HG03439 (cell line): ENCODE data around the gene VAMP4.
"Not testable (repeated sequence)": the region's sequence is repeated elsewhere in the genome, so short reads cannot be mapped to it uniquely, and the experiment has no call there.

Experiments
- ATAC-seq: cut with Tn5 transposase; IDR thresholded peaks from one replicate; pipeline ENCODE4 v1.9.1; 2021; ENCODE audit warnings: mild to moderate bottlenecking, moderate library complexity; ENCODE audit not compliant: unreplicated experiment

VAMP4 gene

DNA sequence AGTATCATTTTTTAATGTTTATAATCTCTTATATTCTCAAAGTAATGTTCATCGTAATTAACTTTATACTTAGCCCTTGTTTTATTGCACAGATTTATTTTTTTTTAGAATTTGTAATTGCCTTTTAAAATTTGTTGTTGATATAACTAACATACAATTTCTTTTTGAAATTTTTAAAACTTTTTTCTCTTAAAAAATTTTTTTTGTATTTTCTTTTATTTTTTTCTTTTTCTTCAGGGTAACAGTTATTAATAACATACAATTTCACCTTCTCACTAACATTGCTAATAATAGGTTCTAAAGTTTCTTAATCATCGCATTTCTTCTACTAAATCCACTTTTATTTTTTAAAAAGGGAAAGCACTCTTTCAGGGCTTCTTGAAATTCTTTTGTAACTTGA is 11.3 kb upstream of the VAMP4 start:
- ATAC-seq: no peak

DNA sequence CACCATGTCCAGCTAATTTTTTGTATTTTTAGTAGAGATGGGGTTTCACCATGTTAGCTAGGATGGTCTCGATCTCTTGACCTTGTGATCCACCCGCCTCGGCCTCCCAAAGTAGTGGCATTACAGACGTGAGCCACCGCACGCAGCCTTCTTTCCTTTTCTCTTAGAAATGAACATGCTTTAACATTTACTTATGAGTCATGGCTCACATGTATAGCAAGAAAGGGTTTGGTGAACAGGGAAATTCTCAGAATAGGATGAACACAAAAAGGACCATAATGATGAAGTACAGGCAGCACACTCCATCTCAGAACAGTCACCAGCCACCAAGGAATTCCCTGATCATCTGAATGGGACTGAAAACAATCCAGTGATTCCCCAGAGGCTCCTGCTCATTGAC is 9.4 kb upstream of the VAMP4 start:
- ATAC-seq: no peak

DNA sequence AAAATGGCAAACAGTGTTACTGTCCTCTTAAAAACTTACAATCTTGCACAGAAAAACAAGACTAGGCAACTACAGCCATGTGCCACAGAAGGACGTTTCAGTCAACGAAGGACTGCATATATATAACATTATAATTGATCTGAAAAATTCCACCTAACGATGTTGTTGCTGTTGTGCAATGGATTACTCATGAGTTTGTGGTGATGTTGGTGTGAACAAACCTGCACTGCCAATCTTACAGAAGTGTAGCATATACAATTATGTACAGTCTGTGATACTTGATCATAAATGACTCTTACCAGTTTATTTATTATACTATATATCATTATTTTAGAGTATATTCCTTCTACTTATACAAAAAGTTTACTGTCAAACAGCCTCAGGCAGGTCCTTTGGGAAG is 6.8 kb upstream of the VAMP4 start:
- no peak for ATAC-seq

DNA sequence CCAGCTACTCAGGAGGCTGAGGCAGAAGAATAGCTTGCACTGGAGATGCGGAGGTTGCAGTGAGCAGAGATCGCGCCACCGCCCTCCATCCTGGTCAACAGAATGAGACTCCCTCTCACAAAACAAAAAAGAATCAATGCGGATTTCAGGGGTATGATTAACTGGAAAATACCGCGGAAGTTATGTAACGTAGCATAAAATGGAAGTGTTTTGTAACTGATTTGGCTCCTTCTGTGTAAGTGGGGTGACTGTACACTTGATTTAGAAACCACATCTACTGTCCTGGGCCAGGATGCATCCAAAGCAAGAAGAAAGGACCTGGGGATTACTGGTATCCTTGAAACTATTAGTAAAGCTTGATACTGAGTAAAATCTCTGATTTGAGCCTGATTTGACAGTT is 3.1 kb upstream of the VAMP4 start:
- ATAC-seq: no peak

DNA sequence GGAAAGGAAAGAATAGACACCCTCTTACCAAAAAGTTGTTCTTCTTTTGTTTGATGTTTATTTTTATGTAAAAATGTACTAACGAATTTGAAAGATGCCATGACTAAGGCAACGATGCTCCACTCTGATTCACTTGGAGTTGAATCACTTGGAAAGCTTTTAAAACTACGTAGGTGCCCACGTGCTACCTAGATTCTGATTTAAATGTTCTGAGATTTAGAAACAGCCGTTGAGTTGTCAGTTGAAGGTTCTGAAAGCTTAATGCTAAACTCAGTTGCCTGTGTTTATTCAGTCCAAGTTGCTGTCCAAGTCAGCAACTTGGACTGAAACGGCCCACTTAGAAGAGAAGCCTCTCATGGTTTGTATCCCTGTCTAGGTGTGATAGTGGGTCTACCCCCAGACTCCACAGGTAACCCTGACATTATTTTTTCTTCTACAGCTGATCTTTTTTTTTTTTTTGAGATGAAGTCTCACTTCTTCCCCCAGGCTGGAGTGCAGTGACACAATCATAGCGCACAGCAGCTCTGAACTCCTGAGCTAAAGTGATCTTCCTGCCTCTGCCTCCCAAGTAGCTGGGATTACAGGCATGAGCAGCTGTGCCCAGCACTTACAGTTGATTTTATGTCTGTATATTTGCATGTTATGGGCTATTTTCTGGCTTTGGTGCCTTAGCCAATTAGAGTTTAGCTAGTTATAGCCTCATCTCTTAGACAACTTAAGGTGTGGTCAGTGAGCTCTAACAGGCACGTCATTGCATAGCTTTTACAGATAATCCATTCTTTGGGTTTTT is 1.4 kb upstream of the VAMP4 start:
- no peak for ATAC-seq

DNA sequence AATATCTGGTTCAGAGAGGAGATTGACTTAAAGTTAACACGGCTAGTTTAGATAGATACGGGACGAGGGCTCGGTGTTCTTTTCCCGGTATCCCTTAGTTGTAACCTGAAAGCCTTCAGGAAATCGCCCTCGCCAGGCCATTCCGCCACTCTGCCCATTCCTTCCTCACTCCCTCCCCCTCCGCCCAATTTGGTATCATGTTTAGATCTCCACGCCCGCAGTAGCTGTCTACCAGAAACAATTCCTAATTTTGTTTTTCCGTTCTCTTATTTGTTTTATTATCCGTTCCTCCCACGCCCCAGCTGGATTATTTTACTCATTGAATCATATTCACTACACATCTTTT is 685 bp upstream of the VAMP4 start:
- ATAC-seq: peak; percentile 3

DNA sequence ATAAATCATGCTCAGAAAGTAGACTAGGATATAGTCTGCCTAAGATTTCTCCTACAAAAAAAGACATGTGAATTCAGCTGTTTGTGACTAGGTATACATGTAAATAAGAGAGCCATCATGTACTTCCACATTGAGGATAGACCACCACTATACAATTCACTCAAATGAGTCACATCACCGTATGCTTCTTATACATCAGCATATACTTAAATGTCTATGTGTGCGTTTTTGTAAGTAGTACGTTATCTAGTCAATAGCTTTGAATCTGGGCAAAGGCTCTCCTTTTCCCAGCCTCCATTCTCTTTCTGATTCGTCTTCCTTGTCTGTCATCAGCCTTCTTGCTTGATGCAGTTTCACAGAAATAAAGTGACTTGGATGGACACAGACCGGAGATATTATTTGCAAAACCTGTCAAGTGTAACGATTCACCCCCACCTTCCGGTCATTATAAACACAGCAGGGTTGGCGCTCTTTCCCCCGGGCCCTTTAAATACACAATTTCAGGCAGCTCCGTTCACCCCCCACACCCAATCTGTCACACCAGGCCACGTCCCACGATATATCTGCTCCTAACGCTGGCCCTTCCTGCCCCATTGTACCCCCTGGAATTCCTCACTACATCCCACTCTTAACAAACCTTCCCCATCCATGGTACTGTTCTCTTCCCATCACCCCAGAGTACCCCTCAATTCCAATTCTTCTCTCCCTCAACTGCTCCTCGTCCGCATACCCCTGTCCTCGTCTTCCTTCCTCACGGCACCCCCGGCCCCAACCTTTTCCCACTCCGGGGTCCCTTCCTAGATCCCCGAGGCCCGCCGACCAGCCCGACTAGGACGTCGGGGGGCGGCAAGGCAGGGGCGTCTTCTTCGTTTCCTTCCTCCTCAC is 636 bp downstream of the VAMP4 start:
- no peak for ATAC-seq

DNA sequence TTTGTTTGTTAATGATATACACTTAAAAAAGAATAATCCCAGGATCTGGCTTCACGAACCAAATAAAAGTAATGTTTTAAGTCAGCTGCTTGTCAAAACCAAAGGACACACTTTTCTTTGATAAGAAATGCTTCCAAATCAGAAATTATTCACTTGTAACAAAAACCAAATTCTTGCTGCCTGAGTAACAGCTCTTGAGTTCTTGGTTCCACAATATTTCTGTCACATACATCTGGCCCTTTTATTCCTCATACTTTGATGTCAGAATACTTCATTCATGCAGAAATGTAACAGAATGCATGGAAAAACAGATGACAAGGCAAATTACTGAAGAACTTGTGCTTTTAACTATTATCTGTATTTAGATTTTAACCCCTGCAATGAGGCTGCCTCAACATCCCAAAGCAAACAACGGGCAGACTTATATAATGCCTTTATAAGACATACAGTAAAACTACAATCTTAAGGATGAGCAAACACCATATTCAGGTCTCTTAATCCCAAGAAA is 1.5 kb downstream of the VAMP4 start:
- no peak for ATAC-seq

DNA sequence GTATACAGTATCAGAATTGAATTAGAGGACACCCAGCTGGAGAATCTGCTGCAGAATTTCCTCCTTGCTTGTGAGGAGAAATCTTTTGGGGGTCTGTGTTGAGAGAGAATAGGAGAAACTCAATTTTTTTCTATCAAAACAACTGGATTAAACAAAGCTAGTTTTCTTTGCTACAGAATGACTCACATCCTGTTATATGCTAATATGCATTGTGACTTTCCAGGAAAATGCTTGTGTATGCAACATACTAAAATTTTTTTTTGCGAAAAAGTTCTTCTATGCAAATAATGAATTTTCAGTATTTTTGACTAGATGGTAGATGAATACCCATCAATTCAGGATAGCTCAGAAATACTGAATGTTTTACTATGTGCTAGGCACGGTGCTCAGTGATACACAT is 2.2 kb downstream of the VAMP4 start:
- ATAC-seq: no peak

DNA sequence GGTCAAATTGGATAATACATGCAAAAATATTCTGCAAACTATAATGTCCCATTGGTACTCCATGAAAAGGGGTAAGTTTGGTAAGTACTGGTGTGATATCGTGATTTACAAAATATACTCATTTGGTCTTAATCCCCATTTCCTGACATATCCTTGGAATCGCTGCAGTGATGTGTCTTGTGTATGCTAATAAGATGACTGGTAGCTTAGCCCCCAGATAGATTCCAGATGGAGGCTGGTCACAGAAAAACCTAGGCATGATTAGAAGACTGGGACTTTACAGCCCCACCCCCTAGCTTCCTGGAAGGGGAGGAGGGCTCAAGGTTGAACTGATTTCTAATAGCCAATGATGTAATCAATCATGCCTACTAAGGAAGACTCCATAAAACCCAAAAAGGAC is 3.0 kb downstream of the VAMP4 start:
- no peak for ATAC-seq

DNA sequence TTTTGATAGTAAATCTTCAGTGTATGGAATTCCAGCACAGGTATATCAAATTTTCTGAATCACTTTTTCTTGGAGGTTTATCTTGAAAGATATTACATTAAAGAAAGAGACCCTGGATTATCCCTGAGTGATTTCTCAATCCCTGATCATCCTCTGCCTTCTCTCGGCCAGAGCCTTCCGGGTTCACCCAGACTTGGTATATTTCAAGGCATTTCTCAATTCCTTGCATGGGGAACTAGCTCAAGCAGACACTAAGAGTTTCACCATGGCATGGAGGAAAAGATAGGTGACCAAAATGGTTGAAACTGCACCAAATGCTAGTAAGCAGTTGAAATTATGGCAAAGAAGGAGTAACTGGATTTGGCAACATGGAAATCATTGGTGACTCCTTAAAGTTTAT is 5.7 kb downstream of the VAMP4 start:
- ATAC-seq: no peak

DNA sequence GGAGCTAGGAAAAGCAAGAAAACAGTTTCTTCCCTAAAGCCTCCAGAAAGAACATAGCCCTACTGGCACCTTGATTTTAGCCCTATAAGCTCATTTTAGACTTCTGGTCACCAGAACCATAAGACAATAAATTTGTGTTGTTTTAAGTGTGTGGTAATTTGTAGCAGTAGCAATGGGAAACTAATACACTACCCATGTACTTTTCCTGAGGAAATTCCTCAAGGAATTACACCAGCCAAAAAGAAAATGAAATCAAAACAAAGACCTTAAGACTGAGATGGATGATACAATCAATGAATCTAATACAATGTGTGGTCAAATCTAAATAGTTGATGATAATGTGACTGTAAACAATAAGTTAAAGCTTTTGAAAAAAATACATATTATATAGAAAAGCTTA is 11.8 kb downstream of the VAMP4 start:
- ATAC-seq: no peak

DNA sequence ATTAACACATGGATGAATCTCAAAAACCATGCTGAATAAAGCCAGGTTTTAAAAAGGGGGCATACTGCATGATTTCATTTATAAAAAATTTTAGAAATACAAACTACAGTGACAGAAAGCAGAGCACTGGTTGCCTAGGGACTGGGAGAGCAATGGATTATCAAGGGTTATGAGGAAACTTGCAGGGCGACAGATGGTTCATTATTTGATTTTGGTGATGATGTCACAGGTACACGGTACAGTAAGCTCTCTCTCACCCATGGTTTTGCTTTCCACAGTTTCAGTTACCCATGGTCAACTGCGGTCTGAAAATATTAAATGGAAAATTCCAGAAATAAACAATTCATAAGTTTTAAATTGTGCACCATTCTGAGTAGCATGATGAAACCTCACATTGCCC is 14.1 kb downstream of the VAMP4 start:
- ATAC-seq: no peak

DNA sequence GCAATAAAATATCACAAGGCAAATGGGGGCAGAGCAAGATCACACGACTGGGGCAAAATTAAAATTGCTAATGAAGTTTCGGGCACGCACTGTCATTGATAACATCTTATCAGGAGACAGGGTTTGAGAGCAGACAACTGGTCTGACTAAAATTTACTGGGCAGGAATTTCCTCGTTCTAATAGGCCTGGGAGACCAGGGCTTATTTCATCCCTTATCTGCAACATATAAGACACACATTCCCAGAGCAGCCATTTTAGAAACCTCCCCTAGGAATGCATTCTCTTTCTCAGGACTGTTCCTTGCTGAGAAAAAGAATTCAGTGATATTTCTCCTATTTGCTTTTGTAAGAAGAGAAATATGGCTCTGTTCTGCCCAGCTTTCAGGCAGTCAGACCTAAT is 18.7 kb downstream of the VAMP4 start:
- ATAC-seq: not testable (repeated sequence)

DNA sequence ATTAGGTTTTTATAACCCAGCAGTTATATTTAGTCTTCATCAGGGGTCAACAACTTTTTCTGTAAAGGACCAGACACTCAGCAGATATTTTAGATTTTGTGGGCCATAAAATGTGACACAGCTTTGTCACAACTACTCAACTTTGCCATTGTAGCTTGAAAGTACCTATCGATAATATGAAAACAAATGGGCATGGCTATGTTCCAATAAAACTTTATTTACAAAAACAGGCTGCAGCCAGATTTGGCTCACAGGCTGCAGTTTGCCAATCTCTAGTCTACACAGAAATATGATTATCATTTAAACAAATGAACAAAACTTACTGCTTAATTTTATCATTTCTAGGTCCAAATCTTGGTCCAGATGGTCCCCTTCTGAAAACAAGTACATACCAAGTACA is 23.0 kb downstream of the VAMP4 start:
- ATAC-seq: no peak

DNA sequence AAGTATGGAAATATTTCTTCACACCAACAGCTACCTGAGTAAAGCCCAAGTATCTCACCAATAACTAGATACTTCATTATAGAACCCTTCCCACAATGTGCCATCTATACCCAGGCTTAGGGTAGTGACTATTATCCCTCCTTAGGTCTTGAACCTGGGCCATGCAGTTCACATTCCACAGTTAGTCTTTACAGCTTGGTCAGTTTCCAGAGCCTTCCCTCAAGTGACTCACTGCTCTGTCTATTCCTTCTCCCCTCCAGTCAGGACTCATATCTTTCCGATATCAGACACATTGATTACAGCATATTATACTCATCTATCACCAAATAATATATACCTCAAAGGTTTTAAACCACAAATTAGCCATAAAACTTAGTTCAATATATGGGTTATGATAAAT is 23.6 kb downstream of the VAMP4 start:
- no peak for ATAC-seq

DNA sequence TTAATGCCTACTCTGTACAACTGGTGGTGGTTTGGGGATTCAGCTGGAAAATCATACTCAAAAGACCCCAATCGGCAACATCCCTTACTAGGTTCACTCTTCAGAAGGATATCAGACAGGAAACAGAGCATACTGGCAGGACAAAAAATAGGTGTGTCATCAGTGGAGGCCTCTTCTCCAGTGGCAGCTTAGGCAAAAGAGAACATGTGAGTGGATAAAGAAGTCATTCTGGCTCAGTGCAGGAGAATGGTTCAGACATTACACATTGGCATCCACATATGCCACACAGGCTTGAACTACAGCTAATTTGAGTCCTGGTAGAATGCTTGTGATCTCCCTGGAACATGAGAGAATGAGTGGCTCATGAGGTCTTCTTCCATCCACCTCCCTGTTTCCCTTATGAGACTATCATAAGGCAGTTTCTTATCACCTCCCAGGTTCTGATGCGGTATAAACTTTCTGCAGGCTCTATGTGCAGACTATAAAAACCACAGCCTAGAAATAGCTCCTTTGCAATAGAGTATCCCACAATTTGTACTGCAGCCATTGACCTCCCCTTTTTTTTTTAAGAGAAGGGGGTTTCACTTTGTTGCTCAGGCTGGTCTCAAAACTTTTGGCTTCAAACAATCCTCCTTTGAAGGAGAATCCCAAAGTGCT is 24.7 kb downstream of the VAMP4 start:
- ATAC-seq: no peak

DNA sequence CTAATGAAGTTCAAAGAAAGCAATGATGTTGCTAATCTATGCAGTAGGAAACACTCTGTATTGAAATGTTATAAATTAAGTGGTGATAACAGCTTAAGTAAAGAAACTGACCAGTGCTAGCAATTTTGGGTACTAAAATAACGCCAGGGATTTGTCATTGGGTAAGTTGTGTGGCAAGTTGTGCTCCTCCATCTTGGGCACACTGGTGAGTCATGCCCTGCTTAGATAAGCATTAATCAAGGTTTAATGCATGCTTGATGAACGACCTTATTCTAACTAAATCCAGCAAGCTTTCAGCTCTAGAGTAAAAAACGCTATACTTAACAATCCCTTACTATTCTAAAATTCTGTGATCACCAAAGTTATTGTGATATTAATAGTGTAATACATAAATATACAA is 25.2 kb downstream of the VAMP4 start:
- ATAC-seq: no peak

DNA sequence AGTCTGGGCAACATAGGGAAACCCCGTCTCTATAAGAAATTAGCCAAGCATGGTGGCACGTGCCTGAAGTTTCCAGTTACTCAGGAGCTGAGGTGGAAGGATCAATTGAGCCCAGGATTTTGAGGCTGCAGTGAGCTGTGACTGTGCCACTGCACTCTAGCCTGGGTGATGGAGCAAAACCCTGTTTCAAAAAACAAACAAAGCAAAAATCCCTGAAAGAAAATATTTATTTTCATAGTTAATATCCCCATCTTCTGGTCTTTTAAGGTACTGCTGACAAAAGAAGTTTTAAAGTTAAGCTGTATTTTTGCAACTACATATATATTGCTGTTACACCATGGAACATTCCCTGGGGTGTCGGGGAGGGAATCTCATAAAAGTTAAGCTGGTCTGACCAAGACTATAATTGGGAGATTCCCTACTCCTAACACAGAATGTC is 26.0 kb downstream of the VAMP4 start:
- ATAC-seq: no peak

DNA sequence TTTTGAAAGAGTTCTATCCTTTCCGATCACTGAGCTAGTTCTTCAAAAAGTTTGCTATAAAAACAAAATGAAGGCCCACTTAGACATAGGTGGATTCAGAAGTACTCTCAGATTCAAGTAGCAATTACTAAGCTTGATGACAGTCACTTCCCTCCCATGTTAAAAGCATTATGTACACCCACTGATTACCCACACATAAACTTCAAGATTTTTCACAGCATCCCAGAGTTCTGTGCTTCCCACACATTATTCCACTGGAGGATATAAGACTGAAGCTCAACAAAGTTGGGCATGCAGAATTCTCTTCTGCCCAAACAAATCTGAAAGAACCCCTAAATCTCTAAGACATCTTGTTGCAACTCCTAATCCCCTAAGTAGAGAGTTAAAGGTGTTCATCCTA is 29.5 kb downstream of the VAMP4 start:
- no peak for ATAC-seq

DNA sequence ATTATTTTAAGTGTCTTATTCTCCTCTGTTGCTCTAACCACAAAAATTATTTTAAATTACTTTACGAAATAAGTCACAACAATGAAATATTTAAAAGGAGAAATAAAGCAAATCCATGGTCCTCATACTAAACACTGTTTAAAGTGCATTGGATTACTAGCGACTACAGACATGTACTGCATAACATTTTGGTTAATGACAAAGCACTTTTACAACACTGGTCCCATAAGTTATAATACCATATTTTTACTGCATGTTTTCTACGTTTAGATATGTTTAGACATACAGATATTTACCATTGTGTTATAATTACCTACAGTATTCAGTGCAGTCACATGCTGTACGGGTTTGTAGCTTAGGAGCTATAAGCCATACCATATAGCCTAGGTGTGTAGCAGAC is 30.2 kb downstream of the VAMP4 start:
- ATAC-seq: no peak

DNA sequence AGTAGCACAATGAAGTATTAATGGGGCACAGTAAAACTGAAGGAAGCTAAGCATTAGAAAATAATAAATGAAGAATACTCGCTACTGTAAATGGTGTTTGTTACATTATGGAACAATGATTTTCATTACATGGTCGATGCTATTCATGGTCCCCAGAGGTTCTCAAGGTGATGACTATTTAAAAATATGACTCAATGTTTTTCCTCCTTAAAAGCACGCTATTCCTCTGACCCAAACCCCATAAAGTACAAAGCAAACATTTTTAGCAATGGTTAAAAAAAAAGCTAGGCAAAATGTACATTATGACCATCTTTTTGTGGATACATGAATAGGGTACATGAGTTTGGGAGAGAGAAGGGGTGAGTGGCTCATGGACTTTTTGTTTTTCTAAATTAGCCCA is 34.3 kb downstream of the VAMP4 start:
- ATAC-seq: no peak
